Omental fat pad (tissue), 4 donors: Measurements from ENCODE around the gene SRGAP3. TPM values are rescaled to one million over a fixed set of nuclear protein-coding genes. Genes with fewer than 3 reads are reported as not detected.

Experiments
- ATAC-seq: fragments of 150-250 bp; one replicate; pipeline ENCODE4 v1.9.1; 2016; ENCODE audit warnings: mild to moderate bottlenecking, moderate library complexity; ENCODE audit not compliant: low FRiP score
- DNase-seq: peaks from one replicate; pipeline ENCODE4 v3.0.0-alpha.2; 2019; ENCODE audit warnings: low spot score
- total RNA-seq, 4 donors: library from RNA; depleted of rRNA; stranded (reverse); fragments of >200 nt; gene quantifications; one replicate each; pipeline ENCODE4 v1.1.0, GENCODE V29; 2016
- TF ChIP-seq, protein P1 (sequence below), 3 donors: fragments of 450-650 bp; IDR thresholded peaks; one replicate each; pipeline ENCODE4 v1.5.1; 2016 to 2017; ENCODE audit warnings: antibody characterized with exemption in 3 of 3, mild to moderate bottlenecking in 3 of 3, moderate library complexity in 2 of 3

Gene SRGAP3
- total RNA-seq, 4 donors from 2014 or later, result 3.0 to 5.3 (median 3.6) TPM

DNA sequence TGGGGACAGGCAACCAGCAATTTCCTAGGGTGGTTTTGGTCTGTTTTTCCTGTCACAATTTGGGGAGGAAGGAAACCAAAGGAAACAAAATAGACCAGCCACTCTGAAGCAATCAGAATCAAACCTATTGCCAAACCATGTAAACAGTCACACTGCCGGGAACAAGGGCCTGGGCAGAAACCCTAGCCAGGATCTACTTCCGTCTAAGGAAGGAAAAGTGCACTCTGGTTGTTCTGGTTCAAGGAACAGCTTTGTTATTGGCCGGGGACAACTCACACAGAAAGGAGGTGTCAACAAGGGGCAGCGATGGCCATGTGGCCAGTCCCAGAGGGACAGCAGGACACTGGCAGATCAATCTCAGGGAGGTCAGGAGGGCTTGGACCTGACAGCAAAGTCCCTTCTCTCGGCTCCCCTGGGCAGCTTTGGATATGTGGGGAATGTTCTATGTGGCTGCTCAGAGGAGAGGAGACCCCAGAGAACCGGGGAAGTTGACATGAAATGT lies 268.6 kb downstream of the SRGAP3 start:
- TF ChIP-seq, protein P1, sequence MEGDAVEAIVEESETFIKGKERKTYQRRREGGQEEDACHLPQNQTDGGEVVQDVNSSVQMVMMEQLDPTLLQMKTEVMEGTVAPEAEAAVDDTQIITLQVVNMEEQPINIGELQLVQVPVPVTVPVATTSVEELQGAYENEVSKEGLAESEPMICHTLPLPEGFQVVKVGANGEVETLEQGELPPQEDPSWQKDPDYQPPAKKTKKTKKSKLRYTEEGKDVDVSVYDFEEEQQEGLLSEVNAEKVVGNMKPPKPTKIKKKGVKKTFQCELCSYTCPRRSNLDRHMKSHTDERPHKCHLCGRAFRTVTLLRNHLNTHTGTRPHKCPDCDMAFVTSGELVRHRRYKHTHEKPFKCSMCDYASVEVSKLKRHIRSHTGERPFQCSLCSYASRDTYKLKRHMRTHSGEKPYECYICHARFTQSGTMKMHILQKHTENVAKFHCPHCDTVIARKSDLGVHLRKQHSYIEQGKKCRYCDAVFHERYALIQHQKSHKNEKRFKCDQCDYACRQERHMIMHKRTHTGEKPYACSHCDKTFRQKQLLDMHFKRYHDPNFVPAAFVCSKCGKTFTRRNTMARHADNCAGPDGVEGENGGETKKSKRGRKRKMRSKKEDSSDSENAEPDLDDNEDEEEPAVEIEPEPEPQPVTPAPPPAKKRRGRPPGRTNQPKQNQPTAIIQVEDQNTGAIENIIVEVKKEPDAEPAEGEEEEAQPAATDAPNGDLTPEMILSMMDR (IDR thresholded peaks at IDR 0.05), result no peak
- no peak for ATAC-seq
- DNase-seq, result no peak

DNA sequence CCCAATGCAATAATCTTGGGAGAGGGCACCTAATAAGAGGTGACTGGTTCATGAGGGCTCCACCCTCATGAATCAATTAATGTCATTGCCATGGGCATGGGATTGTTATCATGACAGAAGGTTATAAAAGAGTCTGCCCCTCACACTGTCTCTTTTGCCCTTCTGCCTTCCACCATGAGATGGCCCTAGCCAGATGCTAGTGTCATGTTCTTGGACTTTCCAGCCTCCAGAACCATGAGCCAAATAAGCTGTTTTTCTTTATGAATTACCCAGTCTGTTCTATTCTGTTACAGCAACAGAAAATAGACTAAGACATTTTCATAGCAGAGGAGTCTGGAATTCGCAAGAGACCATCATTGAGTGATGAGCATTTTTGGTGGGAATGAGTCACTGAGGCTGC lies 270.2 kb downstream of the SRGAP3 start:
- TF ChIP-seq, protein P1 (IDR thresholded peaks at IDR 0.05), result no peak
- ATAC-seq (no peak), DNase-seq (no peak)

DNA sequence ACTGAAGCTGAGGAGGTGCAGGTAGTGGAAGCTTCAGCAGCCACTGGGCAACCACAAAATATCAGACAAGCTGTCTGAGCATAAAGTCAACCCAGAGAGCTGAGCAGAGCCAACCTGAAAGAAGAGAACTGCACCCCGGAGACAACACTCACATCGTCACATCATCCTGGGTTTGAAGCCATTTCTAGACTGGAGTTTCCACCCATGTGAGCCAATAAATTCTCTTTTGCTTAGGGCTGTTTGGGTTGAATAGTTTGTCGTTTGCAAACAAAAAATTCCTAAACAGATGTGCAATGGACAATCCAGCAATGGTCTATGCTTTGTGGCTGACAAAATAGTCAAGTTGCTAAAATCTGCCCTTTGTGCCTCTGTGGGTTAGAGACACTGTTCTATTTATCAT lies 270.9 kb downstream of the SRGAP3 start:
- TF ChIP-seq, protein P1 (IDR thresholded peaks at IDR 0.05), result no peak
- no peak for ATAC-seq
- no peak for DNase-seq

DNA sequence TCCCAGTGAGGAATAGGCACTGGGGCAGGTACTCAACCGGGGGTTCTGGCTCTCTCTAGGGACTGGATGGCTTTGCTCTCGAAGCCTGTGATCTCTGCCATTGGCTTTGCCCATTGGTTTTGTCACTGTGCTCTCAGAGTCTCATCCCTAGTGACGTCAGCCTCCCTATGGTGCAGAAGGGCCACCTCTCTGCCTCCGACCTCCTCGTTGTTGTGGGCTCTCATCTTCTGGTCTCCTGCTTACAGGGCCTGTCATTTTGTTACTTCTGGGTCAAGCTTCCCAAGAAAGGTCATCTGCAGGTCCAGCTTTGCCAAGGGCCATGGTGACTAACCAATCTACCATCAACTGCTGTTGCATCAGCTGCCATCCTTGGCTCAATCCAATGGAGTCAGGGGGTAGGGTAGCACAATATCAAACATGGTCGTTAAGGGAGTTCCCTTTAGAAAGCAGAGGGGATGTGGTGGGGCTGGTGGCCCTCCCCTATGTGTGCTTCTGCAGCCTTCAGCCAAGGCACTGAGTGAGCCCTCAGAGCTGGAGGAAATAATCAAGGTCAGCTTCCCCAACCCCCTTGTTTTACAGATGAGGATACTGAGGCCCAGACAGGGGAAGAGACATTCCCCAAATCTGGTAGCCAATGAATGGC lies 272.8 kb downstream of the SRGAP3 start:
- DNase-seq (no peak), ATAC-seq (no peak)
- TF ChIP-seq, protein P1 (IDR thresholded peaks at IDR 0.05), result no peak

DNA sequence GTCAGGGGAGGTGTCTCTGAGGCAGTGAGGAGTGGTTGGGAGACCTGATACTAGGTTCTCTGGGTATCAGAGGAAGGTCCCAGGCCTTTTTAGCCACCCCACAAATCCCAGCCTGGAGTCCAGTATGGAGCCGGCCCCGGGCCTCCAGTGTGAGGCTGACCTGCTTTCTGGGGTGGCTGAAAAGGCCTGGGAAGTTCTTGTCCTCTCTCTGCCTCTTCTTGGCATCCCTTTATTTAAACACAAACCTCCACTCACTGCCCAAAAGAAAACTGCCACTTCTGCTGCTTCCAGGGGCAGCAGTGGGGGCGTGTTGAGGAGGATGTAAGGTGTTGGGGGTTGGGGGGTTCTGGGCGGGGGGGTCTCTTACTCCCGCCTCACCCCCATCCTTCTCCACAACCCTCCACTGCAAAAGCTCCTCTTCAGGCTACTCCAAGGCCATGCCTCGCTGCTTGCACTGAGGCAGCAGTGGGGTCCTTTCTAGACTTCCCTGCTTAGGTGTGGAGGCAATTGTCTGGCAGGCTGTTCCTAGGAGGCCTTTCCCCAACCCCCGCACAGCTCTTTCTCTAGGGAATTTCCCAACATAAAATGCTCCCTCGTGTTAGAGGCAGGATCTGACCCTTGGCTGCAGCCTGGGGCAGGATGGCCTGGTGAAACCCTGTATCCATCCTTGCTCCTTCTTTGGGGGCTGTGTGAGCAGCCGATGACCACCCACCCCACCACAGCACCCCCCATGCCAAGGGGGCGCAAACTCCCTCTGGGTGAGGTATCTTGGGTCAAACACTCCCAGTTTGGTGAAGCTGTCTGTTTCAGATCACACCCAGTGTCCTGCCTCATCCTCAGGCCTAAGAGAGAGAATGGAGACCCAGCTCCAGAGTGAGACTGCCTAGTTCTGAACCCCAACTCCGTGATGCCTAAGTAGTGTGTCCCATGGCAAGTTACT lies 274.1 kb downstream of the SRGAP3 start:
- DNase-seq (no peak), ATAC-seq (no peak)
- TF ChIP-seq, protein P1 (IDR thresholded peaks at IDR 0.05), result no peak

DNA sequence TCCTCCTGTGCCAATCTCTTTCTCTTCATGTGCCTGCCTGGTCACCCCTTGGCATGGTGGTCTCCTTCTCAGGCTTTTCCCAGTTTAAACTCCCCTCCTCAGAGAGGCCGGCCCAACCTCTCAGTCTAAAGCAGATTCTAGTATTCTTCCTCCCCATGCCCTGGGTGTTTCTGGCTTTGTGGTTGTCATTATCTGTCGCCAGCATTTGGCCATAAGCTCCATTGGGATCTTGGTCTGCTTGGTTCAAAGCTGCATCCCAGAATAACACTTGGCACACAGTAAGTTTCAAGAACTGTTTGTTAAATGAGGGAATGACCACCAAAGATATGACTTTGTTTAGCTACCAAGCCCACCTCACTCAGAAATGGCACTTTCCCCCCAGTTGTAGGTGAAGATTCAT lies 275.0 kb downstream of the SRGAP3 start:
- DNase-seq (no peak), ATAC-seq (no peak)
- TF ChIP-seq, protein P1 (IDR thresholded peaks at IDR 0.05), result no peak
